Measurements from ENCODE around the gene PHACTR3. TPM values are rescaled to one million over a fixed set of nuclear protein-coding genes. Genes with fewer than 3 reads are reported as not detected.

PHACTR3 gene
- total and polyA plus RNA-seq, 2 of the 8 experiments (the other 6 are each of a cell fraction or from before 2014, with no cell fraction given): 0.05 to 0.13 TPM

GRCh38 chr20:59606566-59606965 is 2.2 kb downstream of the PHACTR3 start:
- no peak overlapping the region for H3K27ac ChIP-seq (ENCODE audit: low read depth, low read length)
- no peak overlapping the region for H4K5ac ChIP-seq (ENCODE audit: insufficient read length, low read depth, low read length)
- H3K79me1 ChIP-seq (ENCODE audit: low read depth, low read length): no peaks in the 10 kb centered on the region
- H3K56ac ChIP-seq (replicated peaks; ENCODE audit: insufficient read length, low read depth, low read length): no peak overlapping the region
- no peak overlapping the region for H2BK5ac ChIP-seq (ENCODE audit: low read depth, low read length)
- H2BK15ac ChIP-seq (ENCODE audit: low read length): no peak overlapping the region
- H3K23me2 ChIP-seq (ENCODE audit: low read depth, low read length): no peaks in the 10 kb centered on the region
- H2AFZ ChIP-seq (ENCODE audit: low read length): no peak overlapping the region
- H3K79me2 ChIP-seq (ENCODE audit: control insufficient read depth in 1 of 2, insufficient read depth in 2 of 2, low read length in 2 of 2): no peaks in the 10 kb centered on the region
- H3K4ac ChIP-seq (replicated peaks; ENCODE audit: insufficient read length, low read depth, low read length): no peak overlapping the region
- H3K27me3 ChIP-seq (replicated peaks in 1 of 4; ENCODE audit: control insufficient read depth in 3 of 4, extremely low read depth in 1 of 4, insufficient read depth in 3 of 4, low read length in 3 of 4): peaks cover 0 to 26% (median 14%) of the 10 kb centered on the region in 4 experiments; a peak in 4 of 7 replicates
- H2AK5ac ChIP-seq (ENCODE audit: low read depth, low read length): no peak overlapping the region
- H3K4me1 ChIP-seq (replicated peaks in 1 of 4; ENCODE audit: control insufficient read depth in 3 of 4, insufficient read depth in 4 of 4, low read length in 3 of 4): no peaks in the 10 kb centered on the region; a peak in 1 of 7 replicates
- POLR2A ChIA-PET (ENCODE audit: partially characterized antibody): no interaction called here
- CTCF ChIA-PET (ENCODE audit: partially characterized antibody): no interaction called here
- no peak overlapping the region for H3K9ac ChIP-seq (replicated peaks in 1 of 4; ENCODE audit: extremely low read depth in 1 of 4, low read depth in 3 of 4, low read length in 3 of 4)
- H3K14ac ChIP-seq (ENCODE audit: insufficient read length): no peak overlapping the region
- FAIRE-seq (no peak), DNase-seq (ENCODE audit: low read depth in 1 of 2, low spot score in 2 of 2) (no peak)
- H3K4me2 ChIP-seq (ENCODE audit: insufficient read depth in 1 of 2, low read depth in 2 of 2, low read length in 2 of 2): no peak overlapping the region
- peaks cover 53 to 97% of the 10 kb centered on the region in 2 experiments for H3K9me3 ChIP-seq (ENCODE audit: insufficient read depth in 2 of 2, low read depth in 1 of 2, low read length in 1 of 2)
- no peak overlapping the region for H3K4me3 ChIP-seq (ENCODE audit: extremely low read depth in 1 of 4, insufficient read depth in 2 of 4, low read depth in 3 of 4, low read length in 4 of 4)
- no peaks in the 10 kb centered on the region for H4K20me1 ChIP-seq (replicated peaks in 1 of 2; ENCODE audit: control insufficient read depth in 1 of 2, insufficient read depth in 2 of 2, low read length in 2 of 2)
- H4K91ac ChIP-seq (replicated peaks; ENCODE audit: insufficient read length, low read length): no peak overlapping the region
- H2BK120ac ChIP-seq (replicated peaks; ENCODE audit: low read depth, low read length): no peak overlapping the region
- H3K18ac ChIP-seq (ENCODE audit: extremely low read depth, low read length): no peak overlapping the region
- no peaks in the 10 kb centered on the region for H3K36me3 ChIP-seq (ENCODE audit: control insufficient read depth in 2 of 4, insufficient read depth in 4 of 4, low read length in 3 of 4)
- H2BK20ac ChIP-seq (ENCODE audit: low read length): no peak overlapping the region
- H2BK12ac ChIP-seq (ENCODE audit: low read depth, low read length): no peak overlapping the region
- no peak overlapping the region for H3K23ac ChIP-seq (ENCODE audit: insufficient read length)
- no peak overlapping the region for H4K8ac ChIP-seq (ENCODE audit: extremely low read depth, insufficient read depth, low read length)
- 96% methylated on average over 2 of the region's 4 CpGs; no CpG with 5 or more reads in 1 of the 2 experiments for WGBS, 2 experiments (ENCODE audit: extremely low coverage in 1 of 2, insufficient coverage in 1 of 2, insufficient read length in 1 of 2, insufficient replicate concordance in 2 of 2, low coverage in 1 of 2, low lambda C conversion rate in 2 of 2, missing lambda C conversion rate in 1 of 2)
- TF ChIP-seq GABPA (IDR thresholded peaks at IDR 0.05; ENCODE audit: borderline replicate concordance, insufficient read depth, low read length) (no peak), TCF12 (IDR thresholded peaks at IDR 0.05; ENCODE audit: low read depth, low read length) (no peak)
